Muscle of leg (tissue), 11 donors: ENCODE data around the gene ADGRB3. TPM values are rescaled to one million over a fixed set of nuclear protein-coding genes. Genes with fewer than 3 reads are reported as not detected.
A peak's percentile ranks its signal among the peaks of the same experiment; 100 is the strongest.
"Not testable (repeated sequence)": the region's sequence is repeated elsewhere in the genome, so short reads cannot be mapped to it uniquely, and the experiment has no call there.

Experiments
- DNase-seq: peaks from one replicate; pipeline ENCODE4 v3.0.0; 2013
- H3K27ac ChIP-seq: one replicate; pipeline ENCODE4 v1.5.1; 2013; ENCODE audit warnings: mild to moderate bottlenecking, low read length, control low read depth
- H3K27me3 ChIP-seq: one replicate; pipeline ENCODE4 v1.6.1; 2013; ENCODE audit warnings: low read length; ENCODE audit not compliant: control insufficient read depth, insufficient read depth
- H3K36me3 ChIP-seq: one replicate; pipeline ENCODE4 v1.6.1; 2013; ENCODE audit warnings: low read length; ENCODE audit not compliant: control insufficient read depth, insufficient read depth
- H3K4me1 ChIP-seq: one replicate; pipeline ENCODE4 v1.6.1; 2013; ENCODE audit warnings: low read length; ENCODE audit not compliant: control insufficient read depth, insufficient read depth
- H3K4me3 ChIP-seq: one replicate; pipeline ENCODE4 v1.5.1; 2013; ENCODE audit warnings: low read length, control low read depth
- H3K9me3 ChIP-seq: replicated peaks from 2 replicates; pipeline ENCODE4 v1.6.1; 2013; ENCODE audit warnings: low read depth, low read length; ENCODE audit not compliant: control insufficient read depth
- WGBS: methylation state at CpG from one replicate; pipeline ENCODE4 v1.1.5; 2013; ENCODE audit warnings: missing lambda C conversion rate; ENCODE audit not compliant: insufficient coverage; 5-methylcytosine and 5-hydroxymethylcytosine counted together
- polyA plus RNA-seq, 8 donors: library from polyadenylated mRNA; unstranded; fragments of 120-200 nt; gene quantifications; one replicate each; pipeline versions ENCODE4 v1.2.1 to v1.2.3, GENCODE V29; 2013; ENCODE audit warnings: inconsistent platforms in 1 of 8, low replicate concordance in 1 of 8; ENCODE audit not compliant: insufficient read length in 8 of 8, insufficient read depth in 1 of 8
- total RNA-seq: library from RNA; stranded (reverse); fragments of 120-200 nt; gene quantifications from one replicate; pipeline ENCODE4 v1.2.4, GENCODE V29; 2013

The ADGRB3 gene
- total and polyA plus RNA-seq, 9 donors = 0.78 to 2.6 (median 1.3) TPM

- H3K4me3 ChIP-seq, DNase-seq, H3K27ac ChIP-seq, H3K27me3 ChIP-seq, H3K9me3 ChIP-seq, H3K4me1 ChIP-seq, H3K36me3 ChIP-seq: not testable (repeated sequence)
- no CpG with 5 or more reads among the region's 5 CpGs for WGBS
Observed at GRCh38 chr6:69288198-69288597, 653.1 kb downstream of the ADGRB3 start.

- no peak for DNase-seq
- H3K9me3 ChIP-seq = no peaks in the 10 kb centered on the region
- no peak overlapping the region for H3K4me3 ChIP-seq
- H3K4me1 ChIP-seq = peaks cover 3% of the 10 kb centered on the region
- no peaks in the 10 kb centered on the region for H3K27me3 ChIP-seq
- no peaks in the 10 kb centered on the region for H3K36me3 ChIP-seq
- 78% methylated on average over 7 of the region's 8 CpGs for WGBS
- H3K27ac ChIP-seq = no peak overlapping the region
Observed at GRCh38 chr6:69289689-69290495, 654.8 kb downstream of the ADGRB3 start.

GRCh38 chr6:69293471-69293870, 658.4 kb downstream of the ADGRB3 start:
- Histone ChIP-seq H3K4me3 (no peak overlapping the region), H3K4me1 (no peaks in the 10 kb centered on the region), H3K9me3 (no peaks in the 10 kb centered on the region), H3K27me3 (no peaks in the 10 kb centered on the region), H3K27ac (no peak overlapping the region), H3K36me3 (no peaks in the 10 kb centered on the region)
- DNase-seq = no peak
- WGBS = 83% methylated on average over 4 of the region's 4 CpGs

- Histone ChIP-seq H3K4me3 (no peak overlapping the region), H3K9me3 (no peaks in the 10 kb centered on the region)
- WGBS = no CpG with 5 or more reads among the region's 5 CpGs
Observed at GRCh38 chr6:69294407-69294806, 659.3 kb downstream of the ADGRB3 start.

GRCh38 chr6:69294862-69295261, 659.8 kb downstream of the ADGRB3 start:
- no CpG with 5 or more reads among the region's 4 CpGs for WGBS
- Histone ChIP-seq H3K27me3 (no peaks in the 10 kb centered on the region), H3K27ac (no peak overlapping the region), H3K9me3 (no peaks in the 10 kb centered on the region), H3K4me1 (no peaks in the 10 kb centered on the region), H3K36me3 (no peaks in the 10 kb centered on the region), H3K4me3 (no peak overlapping the region)
- no peak for DNase-seq

More at GRCh38 chr6:69294407-69294806, 659.3 kb downstream of the ADGRB3 start:
- Histone ChIP-seq H3K27me3 (no peaks in the 10 kb centered on the region), H3K36me3 (no peaks in the 10 kb centered on the region), H3K4me1 (no peaks in the 10 kb centered on the region), H3K27ac (no peak overlapping the region)
- DNase-seq = no peak

GRCh38 chr6:69303382-69303781, 668.3 kb downstream of the ADGRB3 start:
- Histone ChIP-seq H3K4me3 (no peak overlapping the region), H3K36me3 (no peaks in the 10 kb centered on the region), H3K27ac (no peak overlapping the region), H3K9me3 (no peaks in the 10 kb centered on the region), H3K4me1 (no peaks in the 10 kb centered on the region), H3K27me3 (no peaks in the 10 kb centered on the region)
- no peak for DNase-seq
- 71% methylated on average over 1 of the region's 2 CpGs for WGBS

- WGBS = no CpG with 5 or more reads among the region's 2 CpGs
- Histone ChIP-seq H3K4me1 (no peaks in the 10 kb centered on the region), H3K36me3 (no peaks in the 10 kb centered on the region), H3K9me3 (no peaks in the 10 kb centered on the region), H3K27me3 (no peaks in the 10 kb centered on the region), H3K4me3 (no peak overlapping the region), H3K27ac (no peak overlapping the region)
- DNase-seq = no peak
Observed at GRCh38 chr6:69305456-69305855, 670.4 kb downstream of the ADGRB3 start.

GRCh38 chr6:69308584-69308983, 673.5 kb downstream of the ADGRB3 start:
- Histone ChIP-seq H3K27ac (no peak overlapping the region), H3K9me3 (no peaks in the 10 kb centered on the region)

GRCh38 chr6:69311888-69312287, 676.8 kb downstream of the ADGRB3 start:
- Histone ChIP-seq H3K4me1 (no peaks in the 10 kb centered on the region), H3K27me3 (no peaks in the 10 kb centered on the region), H3K9me3 (no peaks in the 10 kb centered on the region), H3K27ac (no peak overlapping the region), H3K4me3 (no peak overlapping the region), H3K36me3 (no peaks in the 10 kb centered on the region)
- WGBS = no CpG with 5 or more reads among the region's 1 CpG
- DNase-seq = no peak

More at GRCh38 chr6:69308584-69308983, 673.5 kb downstream of the ADGRB3 start:
- H3K4me3 ChIP-seq = no peak overlapping the region
- no peak for DNase-seq
- no peaks in the 10 kb centered on the region for H3K27me3 ChIP-seq
- no peaks in the 10 kb centered on the region for H3K36me3 ChIP-seq
- no CpG with 5 or more reads among the region's 2 CpGs for WGBS
- H3K4me1 ChIP-seq = no peaks in the 10 kb centered on the region

GRCh38 chr6:69314001-69314400, 678.9 kb downstream of the ADGRB3 start:
- no CpG with 5 or more reads among the region's 1 CpG for WGBS
- no peak overlapping the region for H3K4me3 ChIP-seq
- peak; percentile 48 for DNase-seq
- H3K27ac ChIP-seq = no peak overlapping the region
- H3K36me3 ChIP-seq = no peaks in the 10 kb centered on the region
- no peaks in the 10 kb centered on the region for H3K27me3 ChIP-seq
- H3K9me3 ChIP-seq = no peaks in the 10 kb centered on the region
- H3K4me1 ChIP-seq = no peaks in the 10 kb centered on the region

- Histone ChIP-seq H3K4me3 (no peak overlapping the region), H3K27me3 (no peaks in the 10 kb centered on the region), H3K9me3 (no peaks in the 10 kb centered on the region), H3K36me3 (no peaks in the 10 kb centered on the region), H3K4me1 (no peaks in the 10 kb centered on the region), H3K27ac (no peak overlapping the region)
- DNase-seq = peak; percentile 31
Observed at GRCh38 chr6:69314531-69314930, 679.4 kb downstream of the ADGRB3 start.
